HepG2 (cell line): ENCODE data around the gene PNPLA8. TPM values are rescaled to one million over a fixed set of nuclear protein-coding genes. Genes with fewer than 3 reads are reported as not detected.

Experiments used
- BCL6 ChIP-seq: IDR thresholded peaks from 2 replicates; pipeline ENCODE4 v1.6.1; 2016; ENCODE audit warnings: missing genetic modification reagents, missing compliant biosample characterization
- DNMT3B ChIP-seq: conservative IDR thresholded peaks from 2 replicates; pipeline ENCODE4 v1.6.1; 2016; ENCODE audit warnings: missing biosample characterization, control low read depth
- FIP1L1 ChIP-seq: fragments of 200-400 bp; formaldehyde crosslinking; IDR thresholded peaks from 2 replicates; pipeline ENCODE4 v1.6.1; 2018; ENCODE audit warnings: low read depth, mild to moderate bottlenecking, low read length, moderate library complexity, borderline replicate concordance; ENCODE audit not compliant: insufficient read depth
- FOSL2 ChIP-seq: sonication (generic); formaldehyde crosslinking; IDR thresholded peaks from 2 replicates; pipeline ENCODE4 v1.4.0; 2020; ENCODE audit warnings: missing genetic modification reagents
- HOXD1 ChIP-seq: sonication (generic); formaldehyde crosslinking; IDR thresholded peaks from 2 replicates; pipeline ENCODE4 v1.5.0; 2020; ENCODE audit warnings: missing genetic modification reagents
- ISL2 ChIP-seq: sonication (generic); formaldehyde crosslinking; IDR thresholded peaks from 2 replicates; pipeline ENCODE4 v1.5.0; 2020; ENCODE audit warnings: missing genetic modification reagents
- KDM6A ChIP-seq: IDR thresholded peaks from 2 replicates; pipeline ENCODE4 v1.6.1; 2016; ENCODE audit warnings: low read depth
- KLF9 ChIP-seq: IDR thresholded peaks from 2 replicates; pipeline ENCODE4 v1.6.1; 2016; ENCODE audit warnings: low read depth
- LCORL ChIP-seq, 2 experiments: fragments of 450-650 bp in 1 of 2; sonication (generic) in 1 of 2; formaldehyde crosslinking in 1 of 2; IDR thresholded peaks; 2 replicates each; pipeline versions ENCODE4 v1.5.0 to v1.6.1; 2017 to 2020; ENCODE audit warnings: antibody characterized with exemption in 1 of 2, missing genetic modification reagents in 1 of 2
- MAF1 ChIP-seq: sonication (generic); formaldehyde crosslinking; IDR thresholded peaks from 2 replicates; pipeline ENCODE4 v1.5.0; 2020; ENCODE audit warnings: missing genetic modification reagents, borderline replicate concordance
- MIER2 ChIP-seq: IDR thresholded peaks from 2 replicates; pipeline ENCODE4 v1.6.1; 2016; ENCODE audit warnings: missing biosample characterization, missing genetic modification reagents
- MTF2 ChIP-seq: sonication (generic); formaldehyde crosslinking; IDR thresholded peaks from 2 replicates; pipeline ENCODE4 v1.5.0; 2020; ENCODE audit warnings: missing genetic modification reagents, borderline replicate concordance
- NR2F6 ChIP-seq, 2 experiments: IDR thresholded peaks; 2 replicates each; pipeline ENCODE4 v1.6.1; 2016; ENCODE audit warnings: antibody characterized with exemption in 1 of 2, mild to moderate bottlenecking in 1 of 2
- REPIN1 ChIP-seq: sonication (generic); formaldehyde crosslinking; IDR thresholded peaks from 2 replicates; pipeline ENCODE4 v1.8.0; 2022; ENCODE audit warnings: missing genetic modification reagents, low read depth, mild to moderate bottlenecking, borderline replicate concordance
- RFX3 ChIP-seq: IDR thresholded peaks from 2 replicates; pipeline ENCODE4 v1.6.1; 2016; ENCODE audit warnings: missing biosample characterization, missing genetic modification reagents
- SCMH1 ChIP-seq: sonication (generic); formaldehyde crosslinking; IDR thresholded peaks from 2 replicates; pipeline ENCODE4 v1.9.0; 2021; ENCODE audit warnings: missing genetic modification reagents, mild to moderate bottlenecking, borderline replicate concordance
- SNAI1 ChIP-seq: sonication (generic); formaldehyde crosslinking; IDR thresholded peaks from 2 replicates; pipeline ENCODE4 v1.5.0; 2020; ENCODE audit warnings: mild to moderate bottlenecking, missing genetic modification reagents, borderline replicate concordance
- TBP ChIP-seq: sonication (generic); formaldehyde crosslinking; IDR thresholded peaks from 2 replicates; pipeline ENCODE4 v1.5.0; 2020; ENCODE audit warnings: missing genetic modification reagents
- TMF1 ChIP-seq: sonication (generic); formaldehyde crosslinking; IDR thresholded peaks from 2 replicates; pipeline ENCODE4 v1.8.1; 2022; ENCODE audit warnings: low read depth, missing genetic modification reagents
- YY1 ChIP-seq: IDR thresholded peaks from 2 replicates; pipeline ENCODE4 v1.6.1; 2011; ENCODE audit warnings: low read length, low read depth, moderate library complexity, mild to moderate bottlenecking; ENCODE audit not compliant: insufficient read depth, insufficient replicate concordance
- ZFP36 ChIP-seq: fragments of 150-350 bp; IDR thresholded peaks from 2 replicates; pipeline ENCODE4 v1.6.1; 2018; ENCODE audit warnings: borderline replicate concordance, low read length, low read depth; ENCODE audit not compliant: partially characterized antibody
- ZFP36L2 ChIP-seq: sonication (generic); formaldehyde crosslinking; IDR thresholded peaks from 2 replicates; pipeline ENCODE4 v1.4.0; 2020; ENCODE audit warnings: missing genetic modification reagents
- ZNF207 ChIP-seq: fragments of 450-650 bp; IDR thresholded peaks from 2 replicates; pipeline ENCODE4 v1.6.1; 2016; ENCODE audit warnings: antibody characterized with exemption, borderline replicate concordance
- ZNF468 ChIP-seq: sonication (generic); formaldehyde crosslinking; IDR thresholded peaks from 2 replicates; pipeline ENCODE4 v1.8.0; 2022; ENCODE audit warnings: mild to moderate bottlenecking, moderate library complexity, missing genetic modification reagents
- ZNF672 ChIP-seq: sonication (generic); formaldehyde crosslinking; IDR thresholded peaks from 2 replicates; pipeline ENCODE4 v1.8.1; 2022; ENCODE audit warnings: missing genetic modification reagents
- ZNF83 ChIP-seq: sonication (generic); formaldehyde crosslinking; IDR thresholded peaks from 2 replicates; pipeline ENCODE4 v1.4.0; 2020; ENCODE audit warnings: missing genetic modification reagents, mild to moderate bottlenecking, borderline replicate concordance
- polyA plus RNA-seq, 8 experiments: library from polyadenylated mRNA; depleted of rRNA in 3 of 8; stranded (reverse) in 7 of 8; unstranded in 1 of 8; fragments of >200 nt; fragmentation: Illumina TruSeq in 4 of 8; extraction: Trizol in 4 of 8; gene quantifications; 2 replicates each; pipeline versions ENCODE4 v1.2.1 to v1.2.3, GENCODE V29; 2011 to 2016; ENCODE audit warnings: low read depth in 4 of 8, missing spikeins in 1 of 8, mixed read lengths in 1 of 8; ENCODE audit not compliant: insufficient read depth in 1 of 8
- total RNA-seq, 5 experiments: library from RNA; depleted of rRNA; stranded (reverse); fragments of >200 nt; fragmentation: Illumina TruSeq; extraction: Trizol; gene quantifications; 2 replicates each; pipeline ENCODE4 v1.2.3, GENCODE V29; 2016; ENCODE audit warnings: low read depth in 1 of 5
- TF ChIP-seq, protein P1 (sequence below): sonication (generic); IDR thresholded peaks from 2 replicates; pipeline ENCODE4 v1.6.1; 2016; ENCODE audit warnings: low read depth, borderline replicate concordance
- TF ChIP-seq, protein P2 (sequence below): sonication (generic); formaldehyde crosslinking; IDR thresholded peaks from 2 replicates; pipeline ENCODE4 v1.5.0; 2020; ENCODE audit warnings: mild to moderate bottlenecking, low read depth, missing genetic modification reagents, borderline replicate concordance
- TF ChIP-seq, protein P3 (sequence below): sonication (generic); formaldehyde crosslinking; IDR thresholded peaks from 2 replicates; pipeline ENCODE4 v1.4.0; 2020; ENCODE audit warnings: missing genetic modification reagents, borderline replicate concordance

Gene PNPLA8
- total and polyA plus RNA-seq, 2 of the 13 experiments (the other 11 are each of a cell fraction or from before 2014, with no cell fraction given) = 6.3 to 11.4 TPM

DNA sequence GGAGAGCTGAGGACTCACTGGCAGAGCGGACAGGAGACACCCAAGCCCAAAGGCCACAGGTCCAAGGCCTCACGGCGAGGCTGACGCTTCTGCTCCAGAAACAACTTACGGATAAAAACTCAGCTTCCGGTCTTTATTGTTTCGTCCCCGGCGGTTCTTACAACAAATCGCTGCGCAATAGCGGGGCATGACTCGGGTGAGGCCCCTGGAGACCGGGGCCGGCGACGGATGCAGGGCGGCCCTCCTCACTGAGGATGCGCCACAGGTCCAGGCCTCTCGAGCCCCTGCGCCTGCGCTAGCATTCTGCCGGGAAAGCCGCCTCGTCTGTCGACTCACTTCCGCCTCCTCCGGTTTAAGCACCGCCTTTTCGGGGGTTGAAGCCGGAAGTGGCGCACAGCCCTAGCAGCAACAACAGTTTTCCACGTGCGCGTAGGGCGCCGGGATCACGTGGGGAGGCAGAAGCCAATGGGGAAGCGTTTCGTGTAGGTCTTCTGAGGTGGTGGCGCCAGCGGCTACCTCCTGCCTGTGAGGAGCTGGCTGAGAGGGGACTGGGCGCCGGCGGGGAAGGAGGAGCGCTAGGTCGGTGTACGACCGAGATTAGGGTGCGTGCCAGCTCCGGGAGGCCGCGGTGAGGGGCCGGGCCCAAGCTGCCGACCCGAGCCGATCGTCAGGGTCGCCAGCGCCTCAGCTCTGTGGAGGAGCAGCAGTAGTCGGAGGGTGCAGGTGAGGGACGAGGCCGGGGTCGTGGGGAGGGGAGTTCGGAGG is 43.6 kb upstream of the PNPLA8 start, which contains the start of the genes DNAJB9 and THAP5 (continued):
- TF ChIP-seq, protein P1, sequence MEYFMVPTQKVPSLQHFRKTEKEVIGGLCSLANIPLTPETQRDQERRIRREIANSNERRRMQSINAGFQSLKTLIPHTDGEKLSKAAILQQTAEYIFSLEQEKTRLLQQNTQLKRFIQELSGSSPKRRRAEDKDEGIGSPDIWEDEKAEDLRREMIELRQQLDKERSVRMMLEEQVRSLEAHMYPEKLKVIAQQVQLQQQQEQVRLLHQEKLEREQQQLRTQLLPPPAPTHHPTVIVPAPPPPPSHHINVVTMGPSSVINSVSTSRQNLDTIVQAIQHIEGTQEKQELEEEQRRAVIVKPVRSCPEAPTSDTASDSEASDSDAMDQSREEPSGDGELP = peak; percentile 52; the same call in 1 of the 2 replicates
- TF ChIP-seq ZFP36 (no peak), BCL6 (peak; percentile 24), ISL2 (CRISPR knock-in tag) (peak; percentile 14; the same call in 1 of the 2 replicates), ZFP36L2 (CRISPR knock-in tag) (no peak), ZNF207 (no peak), ZNF672 (no peak), TMF1 (peak; percentile 80), MIER2 (CRISPR knock-in tag) (no peak; the same call in 1 of the 2 replicates), NR2F6 (IDR thresholded peaks at IDR 0.05) (no peak), NR2F6 (CRISPR knock-in tag; IDR thresholded peaks at IDR 0.05) (0 out of 2 replicates have a peak, but pooled peaks have one; percentile 12), ZNF83 (no peak), KLF9 (CRISPR knock-in tag) (0 out of 2 replicates have a peak, but pooled peaks have one; percentile 74), KDM6A (CRISPR knock-in tag) (no peak), FIP1L1 (peak; percentile 74; the same call in 1 of the 2 replicates), FOSL2 (CRISPR knock-in tag) (peak; percentile 41; the same call in 1 of the 2 replicates), MAF1 (CRISPR knock-in tag) (peak; percentile 6; the same call in 1 of the 2 replicates), YY1 (no peak), ZNF468 (CRISPR knock-in tag) (no peak), TBP (no peak), DNMT3B (CRISPR knock-in tag) (peak; percentile 80), HOXD1 (CRISPR knock-in tag) (peak; percentile 38), MTF2 (peak; percentile 10; the same call in 1 of the 2 replicates), SNAI1 (CRISPR knock-in tag) (no peak; the same call in 1 of the 2 replicates), SCMH1 (CRISPR knock-in tag) (no peak), LCORL (IDR thresholded peaks at IDR 0.05) (peak; percentile 62; the same call in 1 of the 2 replicates), LCORL (CRISPR knock-in tag; IDR thresholded peaks at IDR 0.05) (peak; percentile 18; the same call in 1 of the 2 replicates), REPIN1 (CRISPR knock-in tag) (peak; percentile 89), RFX3 (peak; percentile 31; the same call in 1 of the 2 replicates)
- TF ChIP-seq, protein P2, sequence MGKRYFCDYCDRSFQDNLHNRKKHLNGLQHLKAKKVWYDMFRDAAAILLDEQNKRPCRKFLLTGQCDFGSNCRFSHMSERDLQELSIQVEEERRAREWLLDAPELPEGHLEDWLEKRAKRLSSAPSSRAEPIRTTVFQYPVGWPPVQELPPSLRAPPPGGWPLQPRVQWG = no peak
- TF ChIP-seq, protein P3, sequence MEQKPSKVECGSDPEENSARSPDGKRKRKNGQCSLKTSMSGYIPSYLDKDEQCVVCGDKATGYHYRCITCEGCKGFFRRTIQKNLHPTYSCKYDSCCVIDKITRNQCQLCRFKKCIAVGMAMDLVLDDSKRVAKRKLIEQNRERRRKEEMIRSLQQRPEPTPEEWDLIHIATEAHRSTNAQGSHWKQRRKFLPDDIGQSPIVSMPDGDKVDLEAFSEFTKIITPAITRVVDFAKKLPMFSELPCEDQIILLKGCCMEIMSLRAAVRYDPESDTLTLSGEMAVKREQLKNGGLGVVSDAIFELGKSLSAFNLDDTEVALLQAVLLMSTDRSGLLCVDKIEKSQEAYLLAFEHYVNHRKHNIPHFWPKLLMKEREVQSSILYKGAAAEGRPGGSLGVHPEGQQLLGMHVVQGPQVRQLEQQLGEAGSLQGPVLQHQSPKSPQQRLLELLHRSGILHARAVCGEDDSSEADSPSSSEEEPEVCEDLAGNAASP (CRISPR knock-in tag) = peak; percentile 58; the same call in 1 of the 2 replicates
